AG04450 (cell line): ENCODE results near the gene GLT1D1. TPM values are rescaled to one million over a fixed set of nuclear protein-coding genes. Genes with fewer than 3 reads are reported as not detected.

Experiments used
- CTCF ChIA-PET: fragments of 300-600, 350-600 bp; formaldehyde crosslinking; extraction: SDS; loops from one replicate; lab custom pipeline; 2022; ENCODE audit warnings: antibody characterized with exemption, inconsistent platforms; lab: Charles Lee
- POLR2A ChIA-PET: fragments of 350-600 bp; formaldehyde crosslinking; extraction: SDS; loops from one replicate; lab custom pipeline; 2021; ENCODE audit warnings: antibody characterized with exemption, inconsistent platforms; lab: Yijun Ruan, JAX
- DNase-seq: peaks from one replicate; pipeline ENCODE4 v3.0.0-alpha.2; 2011; ENCODE audit warnings: low read depth, low spot score
- H3K27ac ChIP-seq: one replicate; pipeline ENCODE4 v1.5.1; 2012; ENCODE audit warnings: low read depth, low read length, control low read depth
- H3K27me3 ChIP-seq: one replicate; pipeline ENCODE4 v1.6.0; 2012; ENCODE audit warnings: low read length; ENCODE audit not compliant: control insufficient read depth, insufficient read depth
- H3K4me3 ChIP-seq: 2 replicates; pipeline ENCODE4 v1.5.1; 2011; ENCODE audit warnings: mild to moderate bottlenecking, low read depth, low read length, control low read depth
- H3K9me3 ChIP-seq: 2 replicates; pipeline ENCODE4 v1.5.1; 2012; ENCODE audit warnings: low read length; ENCODE audit not compliant: control insufficient read depth, insufficient read depth
- polyA plus RNA-seq: library from polyadenylated mRNA; depleted of rRNA; stranded (reverse); fragments of >200 nt; gene quantifications from 2 replicates; pipeline ENCODE4 v1.2.3, GENCODE V29; 2011
- TF ChIP-seq, protein P1 (sequence below): IDR thresholded peaks from 2 replicates; pipeline ENCODE4 v1.5.1; 2011; ENCODE audit warnings: low read depth, low read length, control low read depth, inconsistent platforms

The GLT1D1 gene
- polyA plus RNA-seq, 1 experiment = not detected

DNA sequence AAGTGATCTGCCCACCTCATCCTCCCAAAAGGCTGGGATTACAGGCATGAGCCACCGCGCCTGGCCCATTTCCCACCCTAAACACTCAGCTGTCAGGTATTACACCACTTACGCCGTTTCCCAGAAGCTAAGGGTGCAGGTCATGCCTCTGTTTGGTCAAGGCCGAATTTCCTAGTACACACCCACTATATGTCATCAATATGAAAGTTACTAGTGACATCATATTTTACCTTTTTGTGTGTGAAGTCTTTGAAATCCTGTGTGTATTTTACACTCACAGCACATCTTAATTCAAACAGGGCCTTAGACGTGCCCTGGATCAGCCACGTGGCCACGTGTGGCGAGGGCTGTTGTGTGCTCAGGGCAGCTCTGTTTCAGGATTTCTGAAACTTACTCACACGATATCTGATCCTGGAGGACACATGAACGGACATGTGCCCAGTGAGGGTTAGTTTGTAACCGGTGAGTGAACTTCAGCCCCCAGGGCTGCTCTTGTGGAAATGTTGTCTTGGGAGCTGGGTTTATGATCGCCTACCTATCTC lies 51.8 kb downstream of the GLT1D1 start:
- peaks cover 36% of the 10 kb centered on the region for H3K9me3 ChIP-seq

DNA sequence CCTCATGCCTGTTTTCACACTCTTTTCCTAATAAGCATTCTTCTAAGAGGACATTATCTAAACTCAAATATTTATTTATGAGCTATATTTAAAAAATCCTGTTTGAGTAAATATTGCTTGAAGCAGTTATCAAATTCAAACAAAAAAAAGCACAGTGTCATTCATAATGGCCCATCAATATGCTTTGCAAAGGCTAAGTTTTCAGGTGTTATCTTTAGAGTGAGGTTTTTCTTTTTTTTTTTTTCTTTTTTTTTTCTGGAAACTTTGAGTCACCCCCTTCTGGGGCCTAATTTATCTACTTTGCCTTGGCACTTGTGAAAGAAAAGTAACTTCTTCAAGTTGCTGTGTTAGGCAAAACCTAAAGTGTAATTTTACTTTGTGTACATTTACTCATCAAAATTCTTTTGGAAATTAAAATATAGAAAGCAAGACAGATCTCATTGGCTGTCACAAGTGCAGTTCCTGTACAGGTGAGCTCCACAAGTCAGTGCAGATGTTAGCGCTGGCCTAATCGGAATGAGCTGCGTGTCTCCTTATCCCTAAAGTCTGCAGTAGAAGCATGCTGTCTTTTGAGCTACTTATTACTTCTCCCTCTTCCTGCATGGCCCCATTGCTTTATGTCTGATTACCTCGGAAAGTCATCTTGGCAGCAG lies 53.3 kb downstream of the GLT1D1 start:
- ChIA-PET POLR2A (no interaction called here), CTCF (no interaction called here)

More for the DNA sequence above, 51.8 kb downstream of the GLT1D1 start:
- H3K4me3 ChIP-seq = no peak overlapping the region
- no peaks in the 10 kb centered on the region for H3K27me3 ChIP-seq
- no peak for DNase-seq
- POLR2A ChIA-PET = no interaction called here
- TF ChIP-seq, protein P1, sequence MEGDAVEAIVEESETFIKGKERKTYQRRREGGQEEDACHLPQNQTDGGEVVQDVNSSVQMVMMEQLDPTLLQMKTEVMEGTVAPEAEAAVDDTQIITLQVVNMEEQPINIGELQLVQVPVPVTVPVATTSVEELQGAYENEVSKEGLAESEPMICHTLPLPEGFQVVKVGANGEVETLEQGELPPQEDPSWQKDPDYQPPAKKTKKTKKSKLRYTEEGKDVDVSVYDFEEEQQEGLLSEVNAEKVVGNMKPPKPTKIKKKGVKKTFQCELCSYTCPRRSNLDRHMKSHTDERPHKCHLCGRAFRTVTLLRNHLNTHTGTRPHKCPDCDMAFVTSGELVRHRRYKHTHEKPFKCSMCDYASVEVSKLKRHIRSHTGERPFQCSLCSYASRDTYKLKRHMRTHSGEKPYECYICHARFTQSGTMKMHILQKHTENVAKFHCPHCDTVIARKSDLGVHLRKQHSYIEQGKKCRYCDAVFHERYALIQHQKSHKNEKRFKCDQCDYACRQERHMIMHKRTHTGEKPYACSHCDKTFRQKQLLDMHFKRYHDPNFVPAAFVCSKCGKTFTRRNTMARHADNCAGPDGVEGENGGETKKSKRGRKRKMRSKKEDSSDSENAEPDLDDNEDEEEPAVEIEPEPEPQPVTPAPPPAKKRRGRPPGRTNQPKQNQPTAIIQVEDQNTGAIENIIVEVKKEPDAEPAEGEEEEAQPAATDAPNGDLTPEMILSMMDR = no peak
- H3K27ac ChIP-seq = no peak overlapping the region
- CTCF ChIA-PET = no interaction called here

DNA sequence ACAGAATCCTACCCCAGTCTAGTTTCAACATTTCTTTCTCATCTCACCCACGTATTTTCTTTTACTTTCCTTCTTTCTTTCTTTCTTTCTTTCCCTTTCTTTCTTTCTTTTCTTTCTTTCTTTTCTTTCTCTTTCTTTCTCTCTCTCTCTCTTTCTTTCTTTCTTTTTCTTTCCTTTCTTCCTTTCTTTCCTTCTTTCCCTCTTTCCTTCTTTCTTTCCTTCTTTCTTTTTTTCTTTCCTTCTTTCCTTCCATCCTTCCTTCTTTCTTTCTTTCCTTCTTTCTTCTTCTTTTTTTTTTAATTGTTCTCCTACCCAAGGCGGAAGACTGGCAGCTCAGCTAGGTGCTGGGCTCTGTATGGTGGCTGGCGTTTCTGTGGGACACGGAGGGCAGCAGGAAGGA lies 55.0 kb downstream of the GLT1D1 start:
- Histone ChIP-seq H3K9me3 (peaks cover 39% of the 10 kb centered on the region), H3K4me3 (no peak overlapping the region), H3K27me3 (no peaks in the 10 kb centered on the region), H3K27ac (no peak overlapping the region)
- DNase-seq = no peak
- TF ChIP-seq, protein P1 = no peak
- ChIA-PET POLR2A (no interaction called here), CTCF (no interaction called here)

More for the DNA sequence above, 53.3 kb downstream of the GLT1D1 start:
- TF ChIP-seq, protein P1 = no peak
- DNase-seq = no peak
- Histone ChIP-seq H3K9me3 (peaks cover 40% of the 10 kb centered on the region), H3K27ac (no peak overlapping the region), H3K27me3 (no peaks in the 10 kb centered on the region), H3K4me3 (no peak overlapping the region)

DNA sequence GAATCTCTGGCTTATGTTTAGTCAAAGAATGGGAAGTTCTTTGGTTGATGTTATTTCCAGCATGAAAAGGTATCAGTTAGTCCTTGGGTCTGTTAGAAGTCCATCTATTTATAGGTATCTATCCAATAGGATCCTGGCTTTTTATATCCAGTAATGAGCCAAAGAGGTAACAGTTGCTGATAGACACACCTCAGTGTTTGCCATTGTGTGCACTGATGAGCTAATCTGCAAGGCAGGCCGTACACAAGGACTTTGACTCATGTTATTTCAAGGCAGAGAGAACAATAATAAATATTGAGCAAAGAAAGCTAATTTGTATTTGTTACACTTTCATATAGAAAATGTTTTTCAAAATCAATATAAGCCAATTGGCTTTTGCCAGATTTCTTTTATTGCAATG lies 56.4 kb downstream of the GLT1D1 start:
- Histone ChIP-seq H3K4me3 (no peak overlapping the region), H3K27ac (no peak overlapping the region), H3K27me3 (no peaks in the 10 kb centered on the region), H3K9me3 (peaks cover 50% of the 10 kb centered on the region)
- CTCF ChIA-PET = no interaction called here
- DNase-seq = no peak
- POLR2A ChIA-PET = no interaction called here
- TF ChIP-seq, protein P1 = no peak

DNA sequence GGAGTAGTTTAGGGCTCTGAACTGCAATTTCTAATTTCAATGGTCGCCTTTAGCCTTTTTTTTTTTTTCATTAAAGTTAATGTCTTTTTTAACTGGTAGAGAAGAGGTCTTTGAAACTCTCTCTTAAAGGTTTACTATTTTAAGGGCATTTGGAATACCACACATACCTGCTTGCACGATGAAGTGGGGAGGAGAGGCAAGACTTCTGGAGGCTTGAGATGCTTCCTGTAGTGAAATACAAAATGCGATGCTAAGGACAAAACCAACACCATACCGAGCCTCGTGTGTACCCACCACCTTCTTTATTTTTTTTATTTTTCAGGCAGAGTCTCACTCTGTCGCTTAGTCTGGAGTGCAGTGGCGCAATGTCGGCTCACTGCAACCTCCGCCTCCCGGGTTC lies 57.4 kb downstream of the GLT1D1 start:
- no peak for DNase-seq
- TF ChIP-seq, protein P1 = no peak
- POLR2A ChIA-PET = no interaction called here
- H3K4me3 ChIP-seq = no peak overlapping the region
- no peak overlapping the region for H3K27ac ChIP-seq
- no peaks in the 10 kb centered on the region for H3K27me3 ChIP-seq
- peaks cover 41% of the 10 kb centered on the region for H3K9me3 ChIP-seq
- CTCF ChIA-PET = no interaction called here
